Measurements from ENCODE around the gene SKA2. TPM values are rescaled to one million over a fixed set of nuclear protein-coding genes. Genes with fewer than 3 reads are reported as not detected.

Gene SKA2
- total and polyA plus RNA-seq, 10 donors: 15.4 to 38.9 (median 24.6) TPM

DNA sequence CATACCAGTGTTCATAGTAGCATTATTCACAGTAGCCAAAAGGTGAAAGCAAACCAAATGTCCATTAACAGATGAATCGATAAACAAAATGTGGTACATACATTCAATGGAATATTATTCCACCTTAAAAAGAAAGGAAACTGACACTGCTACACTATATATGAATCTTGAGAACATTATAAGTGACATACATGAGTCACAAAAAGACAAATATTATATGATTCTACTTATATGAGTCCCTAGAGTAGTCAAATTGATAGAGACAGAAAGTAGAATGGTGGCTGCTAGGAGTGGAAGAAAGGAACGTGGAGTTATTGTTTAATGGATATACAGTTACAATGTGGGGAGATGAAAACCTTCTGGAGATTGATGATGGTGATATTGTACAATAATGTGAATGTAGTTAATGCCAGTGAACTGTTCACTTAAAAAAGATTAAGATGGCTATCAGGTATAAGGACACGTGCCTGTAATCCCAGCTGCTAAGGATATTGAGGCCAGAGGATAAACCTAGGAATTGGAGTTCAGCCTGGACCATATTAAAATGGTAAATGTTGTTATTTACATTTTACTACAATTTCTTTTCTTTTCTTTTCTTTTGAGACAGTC, 28.1 kb downstream of the SKA2 start:
- no peak overlapping the region for H3K4me3 ChIP-seq
- TF ChIP-seq POLR2A (IDR thresholded peaks at IDR 0.05) (no peak), POLR2AphosphoS5 (IDR thresholded peaks at IDR 0.05) (no peak)
- TF ChIP-seq, protein P1, sequence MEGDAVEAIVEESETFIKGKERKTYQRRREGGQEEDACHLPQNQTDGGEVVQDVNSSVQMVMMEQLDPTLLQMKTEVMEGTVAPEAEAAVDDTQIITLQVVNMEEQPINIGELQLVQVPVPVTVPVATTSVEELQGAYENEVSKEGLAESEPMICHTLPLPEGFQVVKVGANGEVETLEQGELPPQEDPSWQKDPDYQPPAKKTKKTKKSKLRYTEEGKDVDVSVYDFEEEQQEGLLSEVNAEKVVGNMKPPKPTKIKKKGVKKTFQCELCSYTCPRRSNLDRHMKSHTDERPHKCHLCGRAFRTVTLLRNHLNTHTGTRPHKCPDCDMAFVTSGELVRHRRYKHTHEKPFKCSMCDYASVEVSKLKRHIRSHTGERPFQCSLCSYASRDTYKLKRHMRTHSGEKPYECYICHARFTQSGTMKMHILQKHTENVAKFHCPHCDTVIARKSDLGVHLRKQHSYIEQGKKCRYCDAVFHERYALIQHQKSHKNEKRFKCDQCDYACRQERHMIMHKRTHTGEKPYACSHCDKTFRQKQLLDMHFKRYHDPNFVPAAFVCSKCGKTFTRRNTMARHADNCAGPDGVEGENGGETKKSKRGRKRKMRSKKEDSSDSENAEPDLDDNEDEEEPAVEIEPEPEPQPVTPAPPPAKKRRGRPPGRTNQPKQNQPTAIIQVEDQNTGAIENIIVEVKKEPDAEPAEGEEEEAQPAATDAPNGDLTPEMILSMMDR (IDR thresholded peaks at IDR 0.05 in 8 of 11, conservative IDR thresholded peaks at IDR 0.05 in 3 of 11): no peak
- no peak for DNase-seq
- no peaks in the 10 kb centered on the region for H3K9me3 ChIP-seq
- no peaks in the 10 kb centered on the region for H3K27me3 ChIP-seq (replicated peaks in 1 of 7)
- intact Hi-C loops (cut with DNase I; ENCODE audit: low total_unique reads): no loop called here
- H3K4me1 ChIP-seq: no peaks in the 10 kb centered on the region
- H3K27ac ChIP-seq: no peak overlapping the region
- peaks cover 0 to 78% (median 8%) of the 10 kb centered on the region in 6 donors for H3K36me3 ChIP-seq
- 60 to 81% (median 64%) methylated on average over 3 of the region's 3 CpGs for WGBS, 5 donors

DNA sequence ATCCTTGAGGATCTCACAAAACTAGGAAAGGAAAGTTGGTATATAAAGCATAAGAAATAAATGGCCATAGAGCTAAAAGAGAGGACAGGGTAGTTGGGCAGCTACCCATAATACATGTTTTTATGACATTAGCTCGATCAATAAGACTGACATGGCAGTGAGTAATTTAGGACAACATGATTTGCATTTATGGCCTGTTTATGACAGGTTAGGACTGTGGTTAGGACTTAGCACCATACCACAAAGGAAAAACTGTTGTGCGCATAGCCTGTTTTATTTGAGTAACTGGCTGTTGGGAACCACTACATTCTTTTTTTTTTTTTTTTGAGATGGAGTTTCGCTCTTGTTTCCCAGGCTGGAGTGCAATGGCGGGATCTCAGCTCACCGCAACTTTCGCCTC, 30.3 kb downstream of the SKA2 start:
- WGBS, 5 donors: 88 to 97% (median 94%) methylated on average over 4 to 6 of the region's 6 CpGs
- Histone ChIP-seq H3K27ac (no peak overlapping the region), H3K4me1 (no peaks in the 10 kb centered on the region), H3K9me3 (no peaks in the 10 kb centered on the region), H3K27me3 (replicated peaks in 1 of 7) (no peaks in the 10 kb centered on the region), H3K36me3 (peaks cover 0 to 87% (median 17%) of the 10 kb centered on the region in 6 donors), H3K4me3 (no peak overlapping the region)
- intact Hi-C loops (cut with DNase I; ENCODE audit: low total_unique reads): no loop called here
- no peak for TF ChIP-seq POLR2A (IDR thresholded peaks at IDR 0.05)
- no peak for TF ChIP-seq POLR2AphosphoS5 (IDR thresholded peaks at IDR 0.05)
- TF ChIP-seq, protein P1 (IDR thresholded peaks at IDR 0.05 in 8 of 11, conservative IDR thresholded peaks at IDR 0.05 in 3 of 11): no peak
- no peak for DNase-seq

DNA sequence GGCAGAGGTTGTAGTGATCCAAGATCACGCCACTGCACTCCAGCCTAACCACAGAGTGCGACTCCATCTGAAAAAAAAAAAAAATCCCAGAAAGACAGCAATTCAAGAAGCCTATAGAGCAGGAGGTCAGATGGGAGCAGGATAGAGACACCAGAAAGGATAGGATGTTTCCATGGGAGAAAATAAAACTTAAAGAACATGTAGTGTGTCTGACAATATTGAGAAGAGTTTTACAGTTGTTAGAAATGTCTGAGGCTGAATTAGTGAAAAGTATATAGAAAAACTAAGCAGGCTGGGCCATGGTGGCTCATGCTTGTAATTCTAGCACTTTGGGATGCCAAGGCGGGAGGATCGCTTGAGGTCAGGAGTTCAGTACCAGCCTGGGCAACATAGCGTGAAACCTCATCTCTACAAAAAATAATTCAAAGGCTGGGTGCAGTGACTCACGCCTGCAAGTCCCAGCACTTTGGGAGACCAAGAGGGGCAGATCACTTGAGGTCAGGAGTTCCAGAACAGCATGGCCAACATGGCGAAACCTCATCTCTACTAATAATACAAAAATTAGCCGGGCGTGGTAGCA, 33.0 kb downstream of the SKA2 start:
- Histone ChIP-seq H3K4me3 (no peak overlapping the region), H3K27me3 (replicated peaks in 1 of 7) (no peaks in the 10 kb centered on the region), H3K27ac (no peak overlapping the region), H3K4me1 (no peaks in the 10 kb centered on the region), H3K36me3 (peaks cover 0 to 84% (median 13%) of the 10 kb centered on the region in 6 donors), H3K9me3 (no peaks in the 10 kb centered on the region)
- TF ChIP-seq, protein P1 (IDR thresholded peaks at IDR 0.05 in 8 of 11, conservative IDR thresholded peaks at IDR 0.05 in 3 of 11): no peak
- TF ChIP-seq POLR2AphosphoS5 (IDR thresholded peaks at IDR 0.05) (no peak), POLR2A (IDR thresholded peaks at IDR 0.05) (no peak)
- intact Hi-C loops (cut with DNase I; ENCODE audit: low total_unique reads): no loop called here
- WGBS, 5 donors: 89 to 92% (median 91%) methylated on average over 8 to 9 of the region's 9 CpGs
- DNase-seq: no peak

DNA sequence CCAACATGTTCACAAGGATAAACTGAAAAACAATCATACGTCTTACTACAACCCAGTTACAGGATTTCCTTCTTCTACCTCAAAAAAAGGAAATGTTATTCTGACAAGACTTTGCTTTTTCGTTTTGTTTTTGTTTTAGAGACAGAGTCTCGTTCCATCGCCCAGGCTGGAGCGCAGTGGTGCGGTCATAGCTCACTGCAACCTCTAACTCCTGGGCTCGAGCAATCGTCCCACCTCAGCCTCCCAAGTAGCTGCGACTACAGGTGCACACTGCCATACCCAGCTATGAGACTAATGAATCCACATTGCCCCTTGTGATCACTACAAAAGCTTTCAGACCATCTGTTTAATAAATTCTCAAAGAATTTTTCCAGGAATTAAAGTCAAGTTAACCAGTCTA, 39.5 kb downstream of the SKA2 start:
- intact Hi-C loops (cut with DNase I; ENCODE audit: low total_unique reads): no loop called here
- WGBS, 5 donors: 86 to 88% (median 87%) methylated on average over 9 of the region's 9 CpGs

More for the DNA sequence above, 39.5 kb downstream of the SKA2 start:
- TF ChIP-seq POLR2AphosphoS5 (IDR thresholded peaks at IDR 0.05): no peak
- no peak for TF ChIP-seq POLR2A (IDR thresholded peaks at IDR 0.05)
- TF ChIP-seq, protein P1 (IDR thresholded peaks at IDR 0.05 in 8 of 11, conservative IDR thresholded peaks at IDR 0.05 in 3 of 11): no peak
- Histone ChIP-seq H3K27ac (no peak overlapping the region), H3K27me3 (replicated peaks in 1 of 7) (no peaks in the 10 kb centered on the region), H3K4me3 (no peak overlapping the region), H3K4me1 (peaks cover 0 to 4% (median 0%) of the 10 kb centered on the region in 6 donors), H3K36me3 (peaks cover 0 to 77% (median 7%) of the 10 kb centered on the region in 6 donors), H3K9me3 (no peaks in the 10 kb centered on the region)
- DNase-seq: no peak

All from spleen (tissue), 11 donors.